MCF 10A (cell line): ENCODE results near the gene UBAP1. TPM values are rescaled to one million over a fixed set of nuclear protein-coding genes. Genes with fewer than 3 reads are reported as not detected.

Source experiments
- BruUV-seq: library from RNA; stranded (reverse); fragments of 400-500 nt; replicated peaks from 2 replicates; lab custom pipeline; 2021; lab: Mats Ljungman, UMichigan
- CTCF ChIA-PET: fragments of 300-600 bp; sonication (Branson Sonifier 250); formaldehyde crosslinking; extraction: SDS; loops from one replicate; lab custom pipeline; 2021; ENCODE audit warnings: antibody characterized with exemption, inconsistent platforms; lab: Yijun Ruan, JAX
- POLR2A ChIA-PET: fragments of 300-600, 350-650 bp; sonication (Branson Sonifier 250); formaldehyde crosslinking; extraction: SDS; loops from one replicate; lab custom pipeline; 2020; ENCODE audit warnings: antibody characterized with exemption, inconsistent platforms; lab: Yijun Ruan, JAX
- DNase-seq: peaks from one replicate; pipeline ENCODE4 v3.0.0-alpha.2; 2018; ENCODE audit not compliant: unreplicated experiment
- H3K27ac Mint-ChIP-seq: one replicate; pipeline ENCODE4 v1.8.0; 2022; ENCODE audit warnings: mild to moderate bottlenecking, low read depth, mixed read lengths; ENCODE audit not compliant: unreplicated experiment
- H3K27me3 Mint-ChIP-seq: one replicate; pipeline ENCODE4 v1.8.0; 2022; ENCODE audit warnings: mixed read lengths; ENCODE audit not compliant: insufficient read depth, unreplicated experiment
- H3K36me3 Mint-ChIP-seq: one replicate; pipeline ENCODE4 v1.8.0; 2022; ENCODE audit warnings: mild to moderate bottlenecking, moderate library complexity, mixed read lengths; ENCODE audit not compliant: insufficient read depth, unreplicated experiment
- H3K4me1 Mint-ChIP-seq: one replicate; pipeline ENCODE4 v1.8.0; 2022; ENCODE audit warnings: mixed read lengths; ENCODE audit not compliant: insufficient read depth, unreplicated experiment
- H3K4me3 Mint-ChIP-seq: one replicate; pipeline ENCODE4 v1.8.0; 2022; ENCODE audit warnings: mild to moderate bottlenecking, moderate library complexity, mixed read lengths; ENCODE audit not compliant: unreplicated experiment
- H3K9me3 Mint-ChIP-seq: one replicate; pipeline ENCODE4 v1.8.0; 2022; ENCODE audit warnings: mixed read lengths; ENCODE audit not compliant: unreplicated experiment
- CTCF ChIP-seq: fragments of 200-600 bp; IDR thresholded peaks from one replicate; pipeline ENCODE4 v1.8.0; 2022; ENCODE audit warnings: antibody characterized with exemption, mild to moderate bottlenecking; ENCODE audit not compliant: unreplicated experiment
- intact Hi-C: fragments of 100-400 bp; cut with micrococcal nuclease; formaldehyde crosslinking; loops from 2 replicates; pipeline ENCODE4 v1.14.1; 2022
- total RNA-seq: library from RNA; stranded (reverse); gene quantifications from 2 replicates; pipeline ENCODE4 v1.2.3, GENCODE V29; 2022

The UBAP1 gene
- total RNA-seq, 1 experiment from 2014 or later, result 64.4 TPM

DNA sequence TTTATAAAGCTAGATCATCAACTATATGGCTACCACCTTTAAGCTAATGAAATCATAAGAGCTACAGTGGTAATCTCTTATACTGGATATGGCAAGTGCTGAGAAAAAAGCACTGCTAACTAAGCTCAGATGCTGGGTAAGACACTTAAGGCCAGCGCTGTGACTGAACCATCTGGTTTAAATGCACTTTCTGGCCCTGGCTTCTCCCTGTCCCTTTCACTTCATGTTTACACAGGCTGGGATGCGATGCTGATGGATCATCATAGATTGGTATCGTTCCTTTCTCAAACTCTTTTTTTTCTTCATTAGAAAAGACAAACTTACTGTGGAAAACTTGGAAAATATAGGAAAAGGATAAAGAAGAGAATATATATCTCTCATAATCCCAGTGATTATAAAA lies 97.9 kb downstream of the UBAP1 start:
- TF ChIP-seq CTCF, result no peak
- H3K27ac Mint-ChIP-seq, result no peak overlapping the region
- POLR2A ChIA-PET, result no interaction called here
- H3K9me3 Mint-ChIP-seq, result no peaks in the 10 kb centered on the region
- intact Hi-C loops, result no loop called here
- DNase-seq, result no peak
- no peaks in the 10 kb centered on the region for H3K4me1 Mint-ChIP-seq
- CTCF ChIA-PET, result no interaction called here
- no peak overlapping the region for H3K4me3 Mint-ChIP-seq
- no TSS peak for BruUV-seq
- no peaks in the 10 kb centered on the region for H3K27me3 Mint-ChIP-seq
- peaks cover 2% of the 10 kb centered on the region for H3K36me3 Mint-ChIP-seq

- no peak for TF ChIP-seq CTCF
- ChIA-PET POLR2A (interaction anchor here (0.6 to 1.0 kb wide), 2 partner anchors 10 to 11 kb away, joined by 3 read pairs; no protein-coding TSS in a partner anchor), CTCF (interaction anchor here (0.7 kb wide), 1 partner anchor 11 kb away, joined by 4 read pairs; no protein-coding TSS in a partner anchor)
- no peaks in the 10 kb centered on the region for H3K4me1 Mint-ChIP-seq
- BruUV-seq, result no TSS peak
- H3K27ac Mint-ChIP-seq, result no peak overlapping the region
- no peak overlapping the region for H3K4me3 Mint-ChIP-seq
- no peaks in the 10 kb centered on the region for H3K9me3 Mint-ChIP-seq
- peak; percentile 3 for DNase-seq
- intact Hi-C loops, result no loop called here
- no peaks in the 10 kb centered on the region for H3K36me3 Mint-ChIP-seq
- no peaks in the 10 kb centered on the region for H3K27me3 Mint-ChIP-seq
These were observed 100.6 kb downstream of the UBAP1 start for GRCh38 chr9:34279411-34279810.

DNA sequence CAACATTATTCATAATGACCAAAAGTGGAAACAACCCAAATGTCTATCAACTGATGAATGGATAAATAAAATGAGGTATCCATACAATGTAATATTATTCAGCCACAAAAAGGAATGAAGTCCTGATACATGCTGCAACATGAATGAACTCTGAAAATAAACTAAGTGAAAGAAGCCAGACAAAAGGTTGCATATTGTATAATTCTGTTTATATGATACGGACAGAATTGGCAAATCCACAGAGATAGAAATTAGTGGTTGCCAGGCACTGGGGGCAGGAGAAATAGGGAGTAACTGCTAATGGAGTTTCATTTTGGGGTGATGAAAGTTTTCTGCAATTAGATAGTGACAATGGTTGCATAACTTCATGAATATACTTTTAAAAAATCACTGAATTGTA lies 103.3 kb downstream of the UBAP1 start:
- Mint-ChIP-seq H3K4me3 (no peak overlapping the region), H3K4me1 (no peaks in the 10 kb centered on the region), H3K9me3 (no peaks in the 10 kb centered on the region), H3K27me3 (no peaks in the 10 kb centered on the region), H3K27ac (no peak overlapping the region), H3K36me3 (peaks cover 5% of the 10 kb centered on the region)
- DNase-seq, result no peak
- intact Hi-C loops, result no loop called here
- CTCF ChIA-PET, result interaction anchor here (0.7 to 0.8 kb wide), 3 partner anchors 25 to 1726 kb away, joined by 3 to 4 read pairs (median 3); no protein-coding TSS in a partner anchor
- TF ChIP-seq CTCF, result no peak
- no TSS peak for BruUV-seq
- POLR2A ChIA-PET, result interaction anchor here (0.7 to 1.0 kb wide), 2 partner anchors 8 to 1188 kb away, joined by 3 read pairs; no protein-coding TSS in a partner anchor

GRCh38 chr9:34289159-34289558 lies 110.3 kb downstream of the UBAP1 start:
- Mint-ChIP-seq H3K4me1 (no peaks in the 10 kb centered on the region), H3K36me3 (peaks cover 5% of the 10 kb centered on the region), H3K4me3 (no peak overlapping the region), H3K27ac (no peak overlapping the region), H3K27me3 (no peaks in the 10 kb centered on the region), H3K9me3 (no peaks in the 10 kb centered on the region)
- CTCF ChIA-PET, result no interaction called here
- TF ChIP-seq CTCF, result no peak
- POLR2A ChIA-PET, result interaction anchor here (0.6 kb wide), 1 partner anchor 10 kb away, joined by 3 read pairs; no protein-coding TSS in a partner anchor
- intact Hi-C loops, result no loop called here
- no TSS peak for BruUV-seq
- DNase-seq, result no peak
